Esophagus muscularis mucosa (tissue), 3 donors: Measurements from ENCODE around the gene ENPP3.

ENCODE experiments used
- POLR2A ChIP-seq: fragments of 450-650 bp; IDR thresholded peaks from one replicate; pipeline ENCODE4 v1.6.1; 2017; ENCODE audit warnings: antibody characterized with exemption, moderate library complexity, mild to moderate bottlenecking, low read depth
- POLR2AphosphoS5 ChIP-seq, 2 donors: sonication (generic); formaldehyde crosslinking; IDR thresholded peaks; one replicate each; pipeline ENCODE4 v1.6.1; 2017; ENCODE audit warnings: antibody characterized with exemption in 2 of 2
- TF ChIP-seq, protein P1 (sequence below), 3 experiments: fragments of 200-600 bp in 2 of 3; fragments of 450-650 bp in 1 of 3; sonication (generic) in 2 of 3; IDR thresholded peaks; one replicate each; pipeline ENCODE4 v1.5.1; 2017 to 2019; ENCODE audit warnings: antibody characterized with exemption in 3 of 3, mild to moderate bottlenecking in 2 of 3, moderate library complexity in 1 of 3

DNA sequence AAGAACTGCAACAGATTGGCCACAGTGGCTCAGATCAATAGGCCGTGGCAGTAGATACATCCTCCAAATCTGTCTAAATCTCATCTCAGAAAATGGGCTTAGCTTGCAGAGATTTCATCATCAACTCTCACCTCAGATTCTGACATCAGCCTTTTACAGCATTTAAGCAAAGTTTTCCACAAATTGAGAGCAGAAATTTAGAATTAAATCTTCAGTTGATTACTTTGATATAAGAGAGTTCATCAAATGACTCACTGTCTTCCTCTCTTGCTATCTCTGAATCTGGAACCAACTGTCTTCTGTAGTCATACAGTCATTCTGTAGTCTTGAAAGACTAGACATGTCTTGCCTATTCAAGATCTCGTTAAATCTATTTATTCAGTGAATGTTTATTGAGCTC, 118.9 kb downstream of the ENPP3 start:
- TF ChIP-seq, protein P1, sequence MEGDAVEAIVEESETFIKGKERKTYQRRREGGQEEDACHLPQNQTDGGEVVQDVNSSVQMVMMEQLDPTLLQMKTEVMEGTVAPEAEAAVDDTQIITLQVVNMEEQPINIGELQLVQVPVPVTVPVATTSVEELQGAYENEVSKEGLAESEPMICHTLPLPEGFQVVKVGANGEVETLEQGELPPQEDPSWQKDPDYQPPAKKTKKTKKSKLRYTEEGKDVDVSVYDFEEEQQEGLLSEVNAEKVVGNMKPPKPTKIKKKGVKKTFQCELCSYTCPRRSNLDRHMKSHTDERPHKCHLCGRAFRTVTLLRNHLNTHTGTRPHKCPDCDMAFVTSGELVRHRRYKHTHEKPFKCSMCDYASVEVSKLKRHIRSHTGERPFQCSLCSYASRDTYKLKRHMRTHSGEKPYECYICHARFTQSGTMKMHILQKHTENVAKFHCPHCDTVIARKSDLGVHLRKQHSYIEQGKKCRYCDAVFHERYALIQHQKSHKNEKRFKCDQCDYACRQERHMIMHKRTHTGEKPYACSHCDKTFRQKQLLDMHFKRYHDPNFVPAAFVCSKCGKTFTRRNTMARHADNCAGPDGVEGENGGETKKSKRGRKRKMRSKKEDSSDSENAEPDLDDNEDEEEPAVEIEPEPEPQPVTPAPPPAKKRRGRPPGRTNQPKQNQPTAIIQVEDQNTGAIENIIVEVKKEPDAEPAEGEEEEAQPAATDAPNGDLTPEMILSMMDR (IDR thresholded peaks at IDR 0.05), result no peak
- TF ChIP-seq POLR2AphosphoS5 (IDR thresholded peaks at IDR 0.05), result no peak
- TF ChIP-seq POLR2A, result no peak
